OCI-LY1 (cell line): ENCODE results near the gene ANO8.

Source experiments
- H2AFZ ChIP-seq: fragments of 200-600 bp; sonication (generic), shearing (Covaris generic); 2 replicates; pipeline ENCODE4 v1.6.0; 2014; ENCODE audit warnings: antibody characterized with exemption, mild to moderate bottlenecking, low read length
- H3F3A ChIP-seq: fragments of 200-600 bp; sonication (generic), shearing (Covaris generic); 2 replicates; pipeline ENCODE4 v1.6.0; 2014; ENCODE audit warnings: mild to moderate bottlenecking, antibody characterized with exemption, low read length, moderate library complexity; ENCODE audit not compliant: insufficient read depth
- H3K27ac ChIP-seq: fragments of 200-600 bp; sonication (generic); 2 replicates; pipeline ENCODE4 v1.5.1; 2014; ENCODE audit warnings: low read length, mixed run types, mild to moderate bottlenecking, low read depth; ENCODE audit not compliant: poor library complexity, severe bottlenecking
- H3K27me3 ChIP-seq: fragments of 200-600 bp; sonication (generic); 2 replicates; pipeline ENCODE4 v1.6.0; 2014; ENCODE audit warnings: antibody characterized with exemption, mild to moderate bottlenecking, low read length, moderate library complexity; ENCODE audit not compliant: insufficient read depth
- H3K36me3 ChIP-seq: fragments of 200-600 bp; sonication (generic); 2 replicates; pipeline ENCODE4 v1.6.1; 2014; ENCODE audit warnings: mild to moderate bottlenecking, antibody characterized with exemption, low read length, moderate library complexity, mixed read lengths; ENCODE audit not compliant: insufficient read depth
- H3K4me1 ChIP-seq: fragments of 200-600 bp; sonication (generic); 2 replicates; pipeline ENCODE4 v1.5.1; 2014; ENCODE audit warnings: mild to moderate bottlenecking, low read length, moderate library complexity; ENCODE audit not compliant: insufficient read depth, severe bottlenecking
- H3K4me2 ChIP-seq: fragments of 200-600 bp; sonication (generic), shearing (Covaris generic); 2 replicates; pipeline ENCODE4 v1.6.1; 2014; ENCODE audit warnings: low read length
- H3K4me3 ChIP-seq: fragments of 200-600 bp; sonication (generic); 2 replicates; pipeline ENCODE4 v1.5.1; 2014; ENCODE audit warnings: low read length, low read depth, mild to moderate bottlenecking, mixed read lengths; ENCODE audit not compliant: poor library complexity, severe bottlenecking
- H3K79me2 ChIP-seq: fragments of 200-600 bp; shearing (Covaris generic); 2 replicates; pipeline ENCODE4 v1.6.1; 2016; ENCODE audit warnings: mixed run types, low read length, mixed read lengths; ENCODE audit not compliant: insufficient read depth
- H3K9ac ChIP-seq: fragments of 200-600 bp; sonication (generic), shearing (Covaris generic); 2 replicates; pipeline ENCODE4 v1.6.1; 2014; ENCODE audit warnings: mild to moderate bottlenecking, low read length, mixed read lengths
- H3K9me2 ChIP-seq: fragments of 200-600 bp; sonication (generic), shearing (Covaris generic); 2 replicates; pipeline ENCODE4 v1.6.1; 2014; ENCODE audit warnings: low read depth, mild to moderate bottlenecking, low read length, mixed read lengths
- H3K9me3 ChIP-seq: fragments of 200-600 bp; shearing (Covaris generic); 2 replicates; pipeline ENCODE4 v1.6.1; 2014; ENCODE audit warnings: low read length, mixed read lengths
- H4K20me1 ChIP-seq: fragments of 200-600 bp; sonication (generic), shearing (Covaris generic); 2 replicates; pipeline ENCODE4 v1.6.0; 2016; ENCODE audit warnings: mild to moderate bottlenecking, low read length; ENCODE audit not compliant: insufficient read depth
- CTCF ChIP-seq: fragments of 200-600 bp; sonication (generic), shearing (Covaris generic); IDR thresholded peaks from 2 replicates; pipeline ENCODE4 v1.5.1; 2017; ENCODE audit warnings: mild to moderate bottlenecking, antibody characterized with exemption, low read length, moderate library complexity, mixed read lengths
- EZH2 ChIP-seq: fragments of 200-600 bp; sonication (generic), shearing (Covaris generic); IDR thresholded peaks from 2 replicates; pipeline ENCODE4 v1.8.0; 2017; ENCODE audit warnings: borderline replicate concordance, mixed run types, mild to moderate bottlenecking, antibody characterized with exemption, low read length, moderate library complexity, mixed read lengths

Gene ANO8

DNA sequence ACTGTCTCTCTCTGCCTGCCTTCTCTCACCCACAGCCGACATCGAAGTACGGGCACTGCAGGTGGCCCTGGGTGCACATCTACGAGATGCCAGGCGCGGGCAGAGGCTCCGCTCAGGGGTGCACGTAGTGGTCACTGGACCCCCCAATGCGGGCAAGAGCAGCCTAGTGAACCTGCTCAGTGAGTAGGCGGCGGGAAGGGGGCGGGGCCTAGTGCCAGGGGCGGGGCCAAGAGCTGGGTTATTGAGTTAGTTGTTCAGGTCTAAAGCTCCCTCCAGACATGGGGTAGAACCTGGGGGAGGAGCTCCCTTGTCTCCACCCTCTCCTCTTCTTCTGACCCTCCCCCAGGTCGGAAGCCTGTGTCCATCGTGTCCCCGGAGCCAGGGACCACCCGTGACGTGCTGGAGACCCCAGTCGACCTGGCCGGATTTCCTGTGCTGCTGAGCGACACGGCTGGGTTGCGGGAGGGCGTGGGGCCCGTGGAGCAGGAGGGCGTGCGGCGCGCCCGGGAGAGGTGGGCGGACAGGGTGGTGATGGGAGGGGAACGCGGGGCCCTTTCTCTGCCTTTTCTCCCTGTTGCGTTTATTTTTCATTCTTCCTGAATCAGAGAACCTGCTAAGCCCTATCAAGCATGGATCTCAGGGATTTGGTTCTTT is 4.6 kb upstream of the ANO8 start:
- no peaks in the 10 kb centered on the region for H3K27me3 ChIP-seq
- TF ChIP-seq CTCF (no peak), EZH2 (no peak)
- no peaks in the 10 kb centered on the region for H4K20me1 ChIP-seq
- H3K27ac ChIP-seq: no peak overlapping the region
- H3K9me2 ChIP-seq: no peaks in the 10 kb centered on the region
- no peak overlapping the region for H2AFZ ChIP-seq
- H3K79me2 ChIP-seq: no peaks in the 10 kb centered on the region
- H3F3A ChIP-seq: no peaks in the 10 kb centered on the region; the same call in 1 of the 2 replicates
- peak overlapping the region; percentile 90 for H3K4me3 ChIP-seq
- no peak overlapping the region; the same call in 1 of the 2 replicates for H3K9ac ChIP-seq
- H3K36me3 ChIP-seq: peaks cover 36% of the 10 kb centered on the region
- peak overlapping the region; percentile 82 for H3K4me2 ChIP-seq
- no peaks in the 10 kb centered on the region for H3K9me3 ChIP-seq
- peaks cover 23% of the 10 kb centered on the region for H3K4me1 ChIP-seq

GRCh38 chr19:17338433-17339078 is 3.9 kb upstream of the ANO8 start:
- Histone ChIP-seq H3F3A (no peaks in the 10 kb centered on the region), H3K9me2 (no peaks in the 10 kb centered on the region), H3K4me1 (peaks cover 28% of the 10 kb centered on the region), H3K4me3 (peak overlapping the region; percentile 90), H3K27me3 (no peaks in the 10 kb centered on the region), H3K79me2 (no peaks in the 10 kb centered on the region), H3K9ac (peak overlapping the region; percentile 84), H4K20me1 (no peaks in the 10 kb centered on the region), H2AFZ (no peak overlapping the region), H3K4me2 (peak overlapping the region; percentile 82), H3K36me3 (peaks cover 31% of the 10 kb centered on the region), H3K9me3 (no peaks in the 10 kb centered on the region), H3K27ac (peak overlapping the region; percentile 0)
- no peak for TF ChIP-seq EZH2
- no peak for TF ChIP-seq CTCF

- no peaks in the 10 kb centered on the region for H3K79me2 ChIP-seq
- no peaks in the 10 kb centered on the region; the same call in 1 of the 2 replicates for H3K27me3 ChIP-seq
- H3K4me3 ChIP-seq: peak overlapping the region; percentile 90
- no peak overlapping the region for H2AFZ ChIP-seq
- TF ChIP-seq EZH2: no peak
- no peak for TF ChIP-seq CTCF
- H3F3A ChIP-seq: no peaks in the 10 kb centered on the region
- H3K4me2 ChIP-seq: peak overlapping the region; percentile 82
- H3K27ac ChIP-seq: peak overlapping the region; percentile 85
- H3K36me3 ChIP-seq: peaks cover 35% of the 10 kb centered on the region
- H3K4me1 ChIP-seq: peaks cover 28% of the 10 kb centered on the region
- H3K9me3 ChIP-seq: no peaks in the 10 kb centered on the region
- H3K9ac ChIP-seq: peak overlapping the region; percentile 84
- H4K20me1 ChIP-seq: no peaks in the 10 kb centered on the region
- no peaks in the 10 kb centered on the region for H3K9me2 ChIP-seq
Observed at GRCh38 chr19:17337675-17338432, 3.2 kb upstream of the ANO8 start.
